ENCODE measurements around the gene MAEA.

- TF ChIP-seq CTCF (IDR thresholded peaks at IDR 0.05; ENCODE audit: low read depth, low read length) = no peak
- TF ChIP-seq EZH2phosphoT487 (IDR thresholded peaks at IDR 0.05; ENCODE audit: low read depth) = no peak
Measured at GRCh38 chr4:1369479-1370079, 79.9 kb downstream of the MAEA start.

All from OCI-LY3 (cell line).